ENCODE data around the gene PER2. TPM values are rescaled to one million over a fixed set of nuclear protein-coding genes. Genes with fewer than 3 reads are reported as not detected.

PER2 gene
- total and polyA plus RNA-seq, 2 donors (not counting 1 experiment from before 2014, with no cell fraction given): 3.2 to 12.6 TPM

GRCh38 chr2:238240757-238241711, 47.4 kb downstream of the PER2 start:
- Histone ChIP-seq H3K4me3 (ENCODE audit: control extremely low read depth in 1 of 5, extremely low read depth in 1 of 5, insufficient read depth in 1 of 5, low read depth in 2 of 5, low read length in 4 of 5) (peak overlapping the region in 3 of 5 experiments; percentile 53 to 76 (median 67)), H3K27ac (ENCODE audit: low read length in 2 of 2) (no peak overlapping the region), H3K27me3 (replicated peaks in 1 of 4; ENCODE audit: control extremely low read depth in 1 of 4, control insufficient read depth in 3 of 4, insufficient read depth in 4 of 4, low read length in 3 of 4) (peaks cover 0 to 36% (median 11%) of the 10 kb centered on the region in 4 experiments), H3K4me1 (ENCODE audit: control insufficient read depth in 2 of 2, insufficient read depth in 2 of 2, low read length in 2 of 2) (peaks cover 14 to 15% of the 10 kb centered on the region in 2 donors), H3K36me3 (replicated peaks in 1 of 2; ENCODE audit: control extremely low read depth in 1 of 2, control insufficient read depth in 1 of 2, extremely low read depth in 1 of 2, insufficient read depth in 2 of 2, low read length in 1 of 2) (peaks cover 0 to 3% of the 10 kb centered on the region in 2 experiments), H3K4me2 (replicated peaks; ENCODE audit: low read depth, low read length, poor library complexity, severe bottlenecking) (peak overlapping the region; percentile 95), H3K79me2 (ENCODE audit: control insufficient read depth, insufficient read depth, low read length) (no peaks in the 10 kb centered on the region), H2AFZ (ENCODE audit: insufficient read depth, low read depth, low read length, poor library complexity, severe bottlenecking) (peak overlapping the region; percentile 79), H4K20me1 (ENCODE audit: control insufficient read depth, insufficient read depth, low read length, poor library complexity, severe bottlenecking) (peaks cover 5% of the 10 kb centered on the region), H3K9ac (ENCODE audit: low read length) (peak overlapping the region; percentile 68), H3K9me3 (ENCODE audit: control extremely low read depth in 1 of 3, control insufficient read depth in 2 of 3, insufficient read depth in 1 of 3, low read length in 2 of 3) (peaks cover 0 to 17% (median 0%) of the 10 kb centered on the region in 3 donors)
- no peaks in the 10 kb centered on the region for H3K9me3 Mint-ChIP-seq (ENCODE audit: insufficient read depth)
- ATAC-seq (ENCODE audit: low read depth): no peak
- DNase-seq: peak; percentile 48
- no peak for TF ChIP-seq EZH2 (IDR thresholded peaks at IDR 0.05; ENCODE audit: borderline replicate concordance, insufficient read depth, low read depth, low read length, poor library complexity, severe bottlenecking)
- TF ChIP-seq CTCF (IDR thresholded peaks at IDR 0.05): no peak
- H3K4me1 Mint-ChIP-seq: peaks cover 15% of the 10 kb centered on the region
- peaks cover 4% of the 10 kb centered on the region for H3K27me3 Mint-ChIP-seq
- ChIA-PET CTCF (interaction anchor here (1.0 kb wide), 1 partner anchor 22 kb away, joined by 4 read pairs; no protein-coding TSS in a partner anchor), POLR2A (no interaction called here)
- H3K27ac Mint-ChIP-seq: no peak overlapping the region
- intact Hi-C loops (cut with micrococcal nuclease): loop anchor here (1.0 kb wide), 2 partner anchors 10 to 48 kb away; no protein-coding TSS in a partner anchor
- peak overlapping the region; percentile 94 for H3K4me3 Mint-ChIP-seq
- 9% methylated on average over 63 of the region's 71 CpGs for WGBS (ENCODE audit: insufficient coverage)

All from B cell (primary cell).